IPS-18c (cell line): ENCODE data around the gene LZTR1.

Experiments
- H3K4me3 ChIP-seq: 2 replicates; pipeline ENCODE4 v1.7.0; 2013; ENCODE audit warnings: low read depth, mild to moderate bottlenecking, low read length, moderate library complexity; ENCODE audit not compliant: insufficient read depth
- H3K9me3 ChIP-seq: one replicate; pipeline ENCODE4 v1.6.1; 2013; ENCODE audit warnings: mild to moderate bottlenecking, low read length, moderate library complexity; ENCODE audit not compliant: control insufficient read depth, insufficient read depth

LZTR1 gene

GRCh38 chr22:20946991-20947390, 35.1 kb upstream of the LZTR1 start:
- no peaks in the 10 kb centered on the region for H3K9me3 ChIP-seq
- H3K4me3 ChIP-seq, result no peak overlapping the region

GRCh38 chr22:20948450-20948849, 33.6 kb upstream of the LZTR1 start:
- no peak overlapping the region for H3K4me3 ChIP-seq
- H3K9me3 ChIP-seq, result no peaks in the 10 kb centered on the region

- Histone ChIP-seq H3K4me3 (no peak overlapping the region), H3K9me3 (no peaks in the 10 kb centered on the region)
Measured at GRCh38 chr22:20948989-20949388, 33.1 kb upstream of the LZTR1 start.

GRCh38 chr22:20949698-20950183, 32.4 kb upstream of the LZTR1 start:
- H3K9me3 ChIP-seq, result no peaks in the 10 kb centered on the region
- H3K4me3 ChIP-seq, result no peak overlapping the region

GRCh38 chr22:20951151-20951931, 30.8 kb upstream of the LZTR1 start:
- H3K4me3 ChIP-seq, result no peak overlapping the region

GRCh38 chr22:20951932-20952380, 30.1 kb upstream of the LZTR1 start:
- Histone ChIP-seq H3K9me3 (no peaks in the 10 kb centered on the region), H3K4me3 (no peak overlapping the region)

More at GRCh38 chr22:20951151-20951931, 30.8 kb upstream of the LZTR1 start:
- H3K9me3 ChIP-seq, result no peaks in the 10 kb centered on the region

- Histone ChIP-seq H3K4me3 (no peak overlapping the region), H3K9me3 (no peaks in the 10 kb centered on the region)
Measured at GRCh38 chr22:20952544-20953341, 29.4 kb upstream of the LZTR1 start.

GRCh38 chr22:20953342-20953608, 28.8 kb upstream of the LZTR1 start:
- no peak overlapping the region for H3K4me3 ChIP-seq

GRCh38 chr22:20953668-20954500, 28.2 kb upstream of the LZTR1 start:
- Histone ChIP-seq H3K4me3 (no peak overlapping the region), H3K9me3 (no peaks in the 10 kb centered on the region)

More at GRCh38 chr22:20953342-20953608, 28.8 kb upstream of the LZTR1 start:
- no peaks in the 10 kb centered on the region for H3K9me3 ChIP-seq

DNA sequence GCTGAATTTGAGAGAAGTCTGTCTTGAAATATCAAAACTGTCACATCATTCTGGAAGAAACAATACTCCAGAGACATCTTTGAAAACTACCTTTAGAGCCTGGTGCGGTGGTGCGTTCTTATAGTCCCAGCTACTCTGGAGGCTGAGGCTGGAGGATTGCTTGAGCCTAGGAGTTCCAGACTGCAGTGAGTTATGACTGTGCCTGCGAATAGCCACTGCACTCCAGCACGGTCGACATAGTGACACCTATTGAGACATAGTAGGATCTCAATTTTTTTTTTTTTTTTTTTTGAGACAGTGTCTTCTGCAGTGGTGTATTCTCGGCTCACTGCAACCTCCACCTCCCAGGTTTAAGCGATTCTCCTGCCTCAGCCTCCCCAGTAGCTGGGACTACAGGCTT, 26.5 kb upstream of the LZTR1 start:
- H3K9me3 ChIP-seq, result no peaks in the 10 kb centered on the region
- no peak overlapping the region for H3K4me3 ChIP-seq

- Histone ChIP-seq H3K4me3 (peak overlapping the region; percentile 73), H3K9me3 (no peaks in the 10 kb centered on the region)
Measured at GRCh38 chr22:20956258-20957101, 25.6 kb upstream of the LZTR1 start.

GRCh38 chr22:20957102-20957682, 24.9 kb upstream of the LZTR1 start:
- Histone ChIP-seq H3K9me3 (no peaks in the 10 kb centered on the region), H3K4me3 (peak overlapping the region; percentile 73)

GRCh38 chr22:20957683-20958431, 24.2 kb upstream of the LZTR1 start:
- Histone ChIP-seq H3K4me3 (peak overlapping the region; percentile 73), H3K9me3 (no peaks in the 10 kb centered on the region)

DNA sequence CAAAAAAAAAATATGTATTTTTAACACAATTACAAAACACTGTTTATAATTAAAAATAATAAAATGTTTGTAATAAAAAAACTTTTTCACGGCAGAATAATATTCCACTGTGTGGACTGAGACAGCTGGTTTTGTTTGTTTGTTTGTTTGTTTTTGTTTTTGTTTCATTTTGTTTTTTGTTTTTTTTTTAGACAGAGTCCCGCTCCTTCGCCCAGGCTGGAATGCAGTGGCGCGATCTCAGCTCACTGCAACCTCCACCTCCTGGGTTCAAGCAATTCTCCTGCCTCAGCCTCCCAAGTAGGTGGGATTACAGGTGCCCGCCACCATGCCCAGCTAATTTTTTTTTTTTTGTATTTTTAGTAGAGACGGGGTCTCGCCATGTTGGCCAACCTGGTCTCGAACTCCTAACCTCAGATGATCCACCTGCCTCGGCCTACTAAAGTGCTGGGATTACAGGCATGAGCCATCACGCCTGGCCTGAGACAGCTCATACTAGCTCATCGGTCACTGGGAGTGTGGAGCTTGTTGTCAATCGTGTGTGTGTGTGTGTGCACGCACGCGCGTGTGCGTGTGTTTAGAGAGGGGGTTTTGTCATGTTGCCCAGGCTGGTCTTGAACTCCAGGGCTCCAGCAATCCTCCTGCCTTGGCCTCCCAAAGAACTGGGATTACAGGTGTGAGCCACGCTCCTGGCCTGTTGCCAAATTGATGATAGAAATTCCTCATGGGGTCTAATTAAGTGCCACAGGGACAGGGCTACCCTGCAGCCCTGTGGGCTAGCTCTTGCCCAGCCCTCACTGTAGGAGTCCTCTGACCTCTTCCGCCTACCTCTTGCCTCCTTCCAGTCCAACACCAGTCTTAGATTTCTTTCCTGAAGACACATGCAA, 22.3 kb upstream of the LZTR1 start:
- H3K4me3 ChIP-seq, result no peak overlapping the region
- H3K9me3 ChIP-seq, result no peaks in the 10 kb centered on the region

DNA sequence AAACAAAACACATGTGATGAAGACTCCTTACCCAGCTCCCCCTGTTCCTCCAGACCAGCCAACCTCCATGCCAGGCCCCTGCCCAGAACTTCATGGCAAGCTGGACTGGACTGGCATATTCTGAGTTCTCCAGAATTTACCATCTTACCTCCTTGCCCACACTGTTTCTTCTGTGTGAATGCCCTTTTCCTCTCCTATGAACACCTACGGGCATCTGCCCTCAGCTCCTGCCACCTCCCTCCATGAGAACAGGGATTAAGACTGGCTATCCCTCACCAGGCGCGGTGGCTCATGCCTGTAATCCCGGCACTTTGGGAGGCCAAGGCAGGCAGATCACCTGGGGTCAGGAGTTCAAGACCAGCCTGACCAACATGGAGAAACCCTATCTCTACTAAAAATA, 21.5 kb upstream of the LZTR1 start:
- Histone ChIP-seq H3K4me3 (no peak overlapping the region), H3K9me3 (no peaks in the 10 kb centered on the region)
